Measurements from ENCODE around the gene GTF3C1.

The GTF3C1 gene

DNA sequence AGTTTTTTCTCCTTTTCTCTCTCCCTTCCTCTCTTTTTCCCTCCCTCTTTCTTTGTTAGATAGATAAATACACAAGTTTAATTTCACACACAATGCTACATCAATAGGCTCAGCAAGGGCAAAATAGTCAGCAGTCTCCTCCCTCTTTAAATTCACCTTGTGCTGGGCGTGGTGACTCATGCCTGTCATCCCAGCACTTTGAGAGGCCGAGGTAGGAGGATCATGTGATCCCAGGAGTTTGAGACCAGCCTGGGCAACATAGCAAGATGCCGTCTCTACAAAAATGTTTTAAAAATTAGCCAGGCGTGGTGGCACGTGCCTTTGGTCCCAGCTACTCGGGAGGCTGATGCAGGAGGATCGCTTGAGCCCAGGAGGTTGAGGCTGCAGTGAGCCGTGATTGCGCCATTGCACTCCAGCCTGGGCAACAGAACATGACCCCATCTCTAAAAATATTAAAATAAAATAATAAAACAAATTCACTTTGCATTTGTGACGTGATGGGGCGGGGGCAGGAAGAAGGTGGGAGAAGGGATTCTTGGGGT, 120.3 kb downstream of the GTF3C1 start:
- no peak for DNase-seq (ENCODE audit: low read depth in 2 of 3, low spot score in 2 of 3)

GRCh38 chr16:27428026-27428785, 121.5 kb downstream of the GTF3C1 start:
- no peak for DNase-seq (ENCODE audit: low read depth in 2 of 3, low spot score in 2 of 3)

GRCh38 chr16:27427538-27427937, 122.2 kb downstream of the GTF3C1 start:
- no peak for DNase-seq (ENCODE audit: low read depth in 2 of 3, low spot score in 2 of 3)

DNA sequence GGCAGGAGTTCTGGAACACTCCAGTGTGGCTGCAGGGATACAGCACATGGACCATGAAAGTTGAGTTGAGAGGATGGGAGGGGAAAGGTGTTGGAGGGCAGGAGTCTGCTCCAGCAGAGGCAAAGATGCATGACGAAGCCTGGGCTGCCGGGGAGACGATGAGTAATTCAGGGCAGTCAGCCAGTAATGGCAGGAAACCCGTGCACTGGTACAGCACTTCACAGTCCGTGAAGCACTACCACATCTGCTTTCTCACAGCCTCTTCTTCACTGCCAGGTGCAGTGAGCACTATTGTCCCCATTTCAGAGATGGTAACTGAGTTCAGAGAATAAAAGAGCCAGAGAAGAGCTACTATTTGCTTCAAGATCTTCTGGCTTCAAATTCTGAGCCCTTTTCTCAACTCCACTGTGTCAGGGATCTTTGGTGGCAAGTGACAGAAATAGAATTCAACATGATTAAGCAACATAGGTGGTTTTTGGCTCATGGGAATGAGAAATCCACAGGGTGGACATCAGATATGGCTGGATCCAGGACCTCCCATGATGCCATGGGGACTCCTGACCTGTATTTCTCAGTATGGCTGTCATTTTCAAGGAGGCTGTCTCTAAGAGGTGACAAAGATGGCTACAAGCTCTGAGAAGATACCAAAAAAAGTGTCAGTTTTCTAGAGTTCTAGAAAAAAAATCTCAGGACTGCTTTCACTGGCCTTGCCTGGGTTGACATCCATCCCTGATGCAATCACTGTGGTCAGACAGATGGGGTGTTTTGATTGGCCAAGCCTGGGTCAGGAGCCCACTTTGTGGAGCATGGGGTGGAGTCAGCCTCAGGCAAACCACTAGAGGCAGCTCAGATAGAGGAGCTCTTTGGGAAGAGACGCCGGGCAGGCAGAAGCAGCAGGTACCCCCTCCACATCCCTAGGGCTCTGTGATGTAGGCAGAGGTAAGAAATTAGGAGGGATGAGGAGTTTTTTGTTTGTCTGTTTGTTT, 123.0 kb downstream of the GTF3C1 start:
- no peak for DNase-seq (ENCODE audit: low read depth in 2 of 3, low spot score in 2 of 3)

GRCh38 chr16:27425961-27426360, 123.8 kb downstream of the GTF3C1 start:
- DNase-seq (ENCODE audit: low read depth in 2 of 3, low spot score in 2 of 3) = no peak

GRCh38 chr16:27424772-27425498, 124.8 kb downstream of the GTF3C1 start:
- no peak for DNase-seq (ENCODE audit: low read depth in 2 of 3, low spot score in 2 of 3)

DNA sequence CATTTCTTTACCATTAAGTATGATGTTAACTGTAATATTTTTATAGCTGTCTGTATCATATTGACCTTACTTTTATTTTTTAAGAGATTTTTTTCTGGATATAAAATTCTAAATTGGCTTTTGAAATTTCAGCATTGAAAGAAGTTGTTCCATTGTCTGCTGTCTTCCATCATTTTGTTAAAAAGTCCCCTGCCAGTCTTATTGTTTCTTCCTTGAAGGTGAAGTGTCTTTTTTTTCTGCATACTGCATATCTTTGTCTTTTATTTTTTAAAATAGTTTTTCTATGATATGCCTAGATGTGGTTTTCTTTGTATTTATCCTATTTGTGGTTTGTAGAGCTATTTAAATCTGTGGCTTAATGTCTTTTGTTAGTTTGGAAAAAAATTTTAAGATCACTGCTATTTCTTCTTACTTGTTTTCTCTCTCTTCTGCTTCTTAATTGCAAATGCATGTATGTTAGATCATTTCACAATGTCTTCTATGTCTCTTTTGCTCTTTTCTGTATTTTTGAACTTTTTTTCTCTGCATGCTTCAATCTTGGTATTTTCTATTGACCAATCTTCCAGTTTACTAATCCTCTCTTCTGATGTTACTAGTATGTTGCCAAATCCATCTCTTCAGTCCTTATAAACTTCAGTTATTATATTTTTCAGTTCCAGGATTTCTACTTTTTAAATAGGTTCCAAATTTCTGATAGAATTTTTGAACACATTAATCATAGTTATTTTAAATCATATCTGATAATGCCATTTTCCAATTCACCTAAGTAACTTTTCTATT, 127.6 kb downstream of the GTF3C1 start:
- DNase-seq (ENCODE audit: low read depth in 2 of 3, low spot score in 2 of 3) = no peak

GRCh38 chr16:27417047-27417671, 132.6 kb downstream of the GTF3C1 start:
- DNase-seq (ENCODE audit: low read depth in 2 of 3, low spot score in 2 of 3) = no peak

- no peak for DNase-seq (ENCODE audit: low read depth in 2 of 3, low spot score in 2 of 3)
Observed at GRCh38 chr16:27414788-27415431, 134.8 kb downstream of the GTF3C1 start.

DNA sequence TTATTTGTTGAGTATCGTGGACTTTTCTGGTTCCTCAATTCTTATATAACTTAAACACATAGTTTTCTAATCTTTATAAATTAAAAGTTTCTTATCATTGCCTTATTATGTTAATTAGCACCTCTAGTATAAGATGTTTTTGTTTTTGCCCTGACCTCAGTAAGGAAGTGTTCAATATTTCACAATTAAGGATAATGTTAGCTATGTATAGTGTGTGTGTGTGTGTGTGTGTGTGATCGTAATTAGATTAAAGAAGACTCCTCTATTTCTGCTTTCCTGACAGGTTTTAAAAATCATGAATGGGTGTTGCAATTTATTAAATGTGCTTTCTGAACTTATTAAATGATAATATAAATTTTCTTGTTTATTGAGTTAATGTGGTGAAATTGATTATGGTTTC, 135.8 kb downstream of the GTF3C1 start:
- DNase-seq (ENCODE audit: low read depth in 2 of 3, low spot score in 2 of 3) = no peak

DNA sequence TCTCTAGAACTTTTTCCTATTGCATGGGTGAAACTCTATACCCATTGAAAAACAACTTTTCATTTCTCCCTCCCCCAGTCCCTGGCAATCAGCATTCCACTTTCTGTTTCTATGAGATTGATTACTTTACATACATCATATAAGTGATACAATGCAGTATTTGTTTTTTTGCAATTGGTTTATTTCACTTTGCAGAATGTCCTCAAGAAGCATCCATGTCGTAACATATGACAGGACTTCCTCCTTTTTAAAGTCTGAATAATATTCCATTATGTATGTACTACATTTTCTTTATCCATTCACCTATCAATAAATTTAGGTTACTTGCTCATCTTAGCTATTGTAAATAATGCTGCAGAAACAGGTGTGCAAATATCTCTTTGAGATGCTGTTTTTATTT, 139.0 kb downstream of the GTF3C1 start:
- no peak for DNase-seq (ENCODE audit: low read depth in 2 of 3, low spot score in 2 of 3)
